Suprapubic skin (tissue), 4 donors: ENCODE results near the gene PSMF1. TPM values are rescaled to one million over a fixed set of nuclear protein-coding genes. Genes with fewer than 3 reads are reported as not detected.
A peak's percentile ranks its signal among the peaks of the same experiment; 100 is the strongest.

Source experiments
- DNase-seq, 2 donors: peaks; one replicate each; pipeline ENCODE4 v3.0.0-alpha.2; 2019; ENCODE audit warnings: low spot score in 2 of 2
- H3K27ac ChIP-seq: fragments of 200-600 bp; sonication (generic); one replicate; pipeline ENCODE4 v1.5.1; 2019
- H3K27me3 ChIP-seq: fragments of 200-600 bp; sonication (generic); one replicate; pipeline ENCODE4 v1.5.1; 2019
- H3K36me3 ChIP-seq: fragments of 200-600 bp; sonication (generic); one replicate; pipeline ENCODE4 v1.5.1; 2019
- H3K4me1 ChIP-seq: fragments of 200-600 bp; sonication (generic); one replicate; pipeline ENCODE4 v1.5.1; 2019
- H3K4me3 ChIP-seq: fragments of 200-600 bp; sonication (generic); one replicate; pipeline ENCODE4 v1.5.1; 2019; ENCODE audit warnings: mild to moderate bottlenecking
- H3K9me3 ChIP-seq: fragments of 200-600 bp; sonication (generic); one replicate; pipeline ENCODE4 v1.5.1; 2019
- CTCF ChIP-seq, 2 donors: fragments of 200-600 bp in 1 of 2; fragments of 450-650 bp in 1 of 2; sonication (generic) in 1 of 2; IDR thresholded peaks; one replicate each; pipeline ENCODE4 v1.5.1; 2016 to 2019; ENCODE audit warnings: antibody characterized with exemption in 2 of 2, mild to moderate bottlenecking in 1 of 2, moderate library complexity in 1 of 2
- EP300 ChIP-seq: sonication (generic); formaldehyde crosslinking; IDR thresholded peaks from one replicate; pipeline ENCODE4 v1.6.1; 2017; ENCODE audit warnings: antibody characterized with exemption
- POLR2A ChIP-seq, 2 donors: fragments of 450-650 bp; IDR thresholded peaks; one replicate each; pipeline ENCODE4 v1.6.1; 2017; ENCODE audit warnings: antibody characterized with exemption in 2 of 2, mild to moderate bottlenecking in 2 of 2, moderate library complexity in 2 of 2
- POLR2AphosphoS5 ChIP-seq, 3 donors: sonication (generic); formaldehyde crosslinking; IDR thresholded peaks; one replicate each; pipeline ENCODE4 v1.6.1; 2017; ENCODE audit warnings: antibody characterized with exemption in 3 of 3
- WGBS: methylation state at CpG from one replicate; pipeline ENCODE4 v1.1.5; 2018; 5-methylcytosine and 5-hydroxymethylcytosine counted together
- total RNA-seq, 4 donors: library from RNA; depleted of rRNA; stranded (reverse); fragments of >200 nt; gene quantifications; one replicate each; pipeline ENCODE4 v1.1.0, GENCODE V29; 2016

PSMF1 gene
- total RNA-seq, 4 donors from 2014 or later = 106 to 186 (median 142) TPM

- peaks cover 27% of the 10 kb centered on the region for H3K36me3 ChIP-seq
- 88% methylated on average over 3 of the region's 3 CpGs for WGBS
- H3K4me3 ChIP-seq = no peak overlapping the region
- no peak for TF ChIP-seq POLR2A (IDR thresholded peaks at IDR 0.05)
- TF ChIP-seq POLR2AphosphoS5 (IDR thresholded peaks at IDR 0.05) = no peak
- TF ChIP-seq EP300 = no peak
- H3K27me3 ChIP-seq = peaks cover under 1% of the 10 kb centered on the region
- no peak overlapping the region for H3K27ac ChIP-seq
- H3K4me1 ChIP-seq = no peaks in the 10 kb centered on the region
- no peaks in the 10 kb centered on the region for H3K9me3 ChIP-seq
- no peak for DNase-seq
Observed at GRCh38 chr20:1178623-1179022, 60.2 kb downstream of the PSMF1 start.

- H3K36me3 ChIP-seq = peaks cover 15% of the 10 kb centered on the region
- peaks cover 14% of the 10 kb centered on the region for H3K4me1 ChIP-seq
- peaks cover 23% of the 10 kb centered on the region for H3K27me3 ChIP-seq
- 92% methylated on average over 17 of the region's 27 CpGs for WGBS
- no peaks in the 10 kb centered on the region for H3K9me3 ChIP-seq
- DNase-seq = no peak
- no peak overlapping the region for H3K27ac ChIP-seq
- TF ChIP-seq CTCF (IDR thresholded peaks at IDR 0.05) = no peak
- no peak for TF ChIP-seq EP300
- TF ChIP-seq POLR2A (IDR thresholded peaks at IDR 0.05) = no peak
- no peak for TF ChIP-seq POLR2AphosphoS5 (IDR thresholded peaks at IDR 0.05)
- no peak overlapping the region for H3K4me3 ChIP-seq
Observed at GRCh38 chr20:1180949-1181348, 62.5 kb downstream of the PSMF1 start.

- WGBS = 55% methylated on average over 4 of the region's 4 CpGs
Observed at GRCh38 chr20:1182106-1182505, 63.7 kb downstream of the PSMF1 start.

GRCh38 chr20:1183153-1183552 lies 64.8 kb downstream of the PSMF1 start:
- H3K9me3 ChIP-seq = no peaks in the 10 kb centered on the region
- no peak for TF ChIP-seq CTCF (IDR thresholded peaks at IDR 0.05)
- no peak for TF ChIP-seq POLR2A (IDR thresholded peaks at IDR 0.05)
- no peak for TF ChIP-seq EP300
- no peak for TF ChIP-seq POLR2AphosphoS5 (IDR thresholded peaks at IDR 0.05)
- WGBS = 76% methylated on average over 6 of the region's 6 CpGs
- no peak overlapping the region for H3K4me3 ChIP-seq
- H3K4me1 ChIP-seq = peaks cover 21% of the 10 kb centered on the region
- peaks cover 25% of the 10 kb centered on the region for H3K27me3 ChIP-seq
- peaks cover 8% of the 10 kb centered on the region for H3K36me3 ChIP-seq
- no peak for DNase-seq
- no peak overlapping the region for H3K27ac ChIP-seq

More at GRCh38 chr20:1182106-1182505, 63.7 kb downstream of the PSMF1 start:
- Histone ChIP-seq H3K27ac (no peak overlapping the region), H3K27me3 (peaks cover 25% of the 10 kb centered on the region), H3K4me1 (peaks cover 16% of the 10 kb centered on the region), H3K36me3 (peaks cover 8% of the 10 kb centered on the region), H3K4me3 (no peak overlapping the region), H3K9me3 (no peaks in the 10 kb centered on the region)
- no peak for DNase-seq
- no peak for TF ChIP-seq EP300
- TF ChIP-seq POLR2AphosphoS5 (IDR thresholded peaks at IDR 0.05) = no peak
- TF ChIP-seq POLR2A (IDR thresholded peaks at IDR 0.05) = no peak
- TF ChIP-seq CTCF (IDR thresholded peaks at IDR 0.05) = no peak

GRCh38 chr20:1184260-1184637 lies 65.8 kb downstream of the PSMF1 start:
- Histone ChIP-seq H3K9me3 (no peaks in the 10 kb centered on the region), H3K27ac (no peak overlapping the region), H3K27me3 (peaks cover 25% of the 10 kb centered on the region), H3K4me1 (peaks cover 23% of the 10 kb centered on the region), H3K4me3 (peak overlapping the region; percentile 60), H3K36me3 (peaks cover 8% of the 10 kb centered on the region)
- TF ChIP-seq POLR2A (IDR thresholded peaks at IDR 0.05) = no peak
- no peak for DNase-seq
- 23% methylated on average over 6 of the region's 13 CpGs for WGBS

- H3K27ac ChIP-seq = no peak within 1 kb of the TSS
- peaks cover 25% of the 10 kb centered on the region for H3K27me3 ChIP-seq
- H3K4me3 ChIP-seq = peak within 1 kb of the TSS; percentile 60
- TF ChIP-seq POLR2AphosphoS5 (IDR thresholded peaks at IDR 0.05) (no peak), CTCF (IDR thresholded peaks at IDR 0.05) (no peak), POLR2A (IDR thresholded peaks at IDR 0.05) (no peak)
- peaks cover 23% of the 10 kb centered on the region for H3K4me1 ChIP-seq
- no peak for DNase-seq
- no peaks in the 10 kb centered on the region for H3K9me3 ChIP-seq
- no CpG with 5 or more reads among the region's 76 CpGs for WGBS
- peaks cover 8% of the 10 kb centered on the region for H3K36me3 ChIP-seq
Observed at GRCh38 chr20:1184638-1185315, 66.4 kb downstream of the PSMF1 start, which contains the start of gene TMEM74B. TSS of gene TMEM74B (minus strand) at chr20:1184981. CDS start at chr20:1183801, 1,180 bp downstream.
